ENCODE results near the gene ANKRD44.

The ANKRD44 gene

GRCh38 chr2:197239434-197239833, 71.1 kb downstream of the ANKRD44 start:
- DNase-seq (ENCODE audit: low read depth in 2 of 2, low spot score in 1 of 2) = no peak

DNA sequence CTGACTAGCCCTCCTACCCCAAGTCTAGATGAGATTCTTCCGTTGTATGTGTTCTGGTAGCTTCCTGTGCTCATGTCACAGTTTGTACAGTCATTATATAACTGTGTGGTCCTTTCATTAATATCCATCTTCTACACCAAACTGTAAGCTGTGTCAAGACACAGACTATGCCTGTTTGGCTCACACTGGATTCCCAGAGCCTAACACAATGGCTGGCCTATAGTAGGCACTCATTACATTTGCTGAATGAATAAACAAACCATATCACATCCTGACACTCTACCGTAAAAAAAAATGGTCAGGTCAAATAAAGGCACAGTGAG, 72.6 kb downstream of the ANKRD44 start:
- DNase-seq (ENCODE audit: low read depth in 2 of 2, low spot score in 1 of 2) = no peak

DNA sequence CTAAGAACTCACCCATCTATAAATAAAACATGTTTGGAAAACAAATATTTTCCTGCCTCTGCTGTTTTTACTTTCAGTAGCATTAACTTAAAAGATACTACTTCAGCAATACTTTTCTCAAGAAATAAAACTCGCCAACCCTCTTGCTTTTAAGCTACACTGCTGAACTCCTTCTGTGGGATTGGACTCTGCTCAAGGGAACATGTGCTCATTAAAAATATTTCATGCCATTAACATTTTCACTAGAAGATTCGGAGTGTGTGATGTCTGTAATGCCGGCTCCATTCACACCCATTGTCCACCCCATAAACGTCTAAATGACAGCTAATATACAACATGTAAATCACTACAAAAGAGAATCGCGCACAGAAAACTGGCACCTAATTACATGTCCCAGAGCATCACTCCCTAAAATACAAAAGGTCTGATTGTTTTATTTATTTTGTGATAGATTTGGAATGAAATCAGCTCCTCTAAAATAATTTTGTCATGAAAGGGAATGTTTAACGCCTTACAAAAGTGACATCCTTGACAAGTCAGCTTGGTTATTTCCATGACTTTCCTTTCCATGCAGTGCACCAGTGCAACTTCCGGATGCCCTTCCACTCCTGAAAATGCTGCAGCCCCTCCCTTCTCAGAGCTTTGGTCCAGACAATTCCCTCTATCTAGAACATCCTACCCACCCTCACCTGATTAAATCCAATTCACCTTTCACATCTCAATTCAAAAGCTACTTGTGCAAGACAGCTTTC, 73.1 kb downstream of the ANKRD44 start:
- DNase-seq (ENCODE audit: low read depth in 2 of 2, low spot score in 1 of 2) = no peak

DNA sequence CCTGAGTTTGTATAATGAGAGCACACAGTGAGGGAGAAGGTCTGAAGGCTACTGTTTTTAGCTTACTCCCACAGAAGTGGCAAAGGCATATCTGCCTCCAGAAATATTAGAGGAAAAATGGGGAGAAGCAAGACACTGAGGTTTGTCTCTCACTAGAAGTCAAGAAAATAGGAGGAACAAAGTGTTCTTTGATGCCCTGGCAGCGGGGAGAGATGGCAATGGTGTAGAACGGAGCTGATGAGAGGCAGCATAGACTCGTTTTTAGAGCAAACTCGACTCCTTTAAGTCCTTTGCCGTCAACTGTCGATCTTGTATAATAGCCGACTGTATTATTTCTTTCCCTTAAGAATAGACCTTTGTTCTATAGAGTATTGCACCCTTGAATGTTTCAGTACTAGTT, 73.8 kb downstream of the ANKRD44 start:
- DNase-seq (ENCODE audit: low read depth in 2 of 2, low spot score in 1 of 2) = no peak

DNA sequence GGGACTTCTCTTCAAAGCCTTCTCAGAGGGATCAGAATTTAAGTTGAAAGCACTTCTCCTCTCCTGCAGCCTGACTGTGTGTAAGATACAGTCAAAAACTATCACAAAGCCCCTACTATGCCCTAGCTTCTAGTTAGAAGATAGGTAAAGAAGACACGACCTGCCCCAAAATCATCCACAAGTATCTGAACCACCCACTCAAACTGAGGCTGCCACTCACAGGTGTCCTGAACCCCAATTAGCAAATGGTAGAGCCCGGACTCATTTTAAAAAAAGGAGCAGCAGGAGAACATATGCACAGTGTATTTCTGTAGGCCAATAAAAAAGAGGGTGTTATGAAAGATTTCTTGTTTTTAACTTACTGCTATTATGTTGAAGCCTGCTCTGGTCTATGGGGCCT, 74.4 kb downstream of the ANKRD44 start:
- no peak for DNase-seq (ENCODE audit: low read depth in 2 of 2, low spot score in 1 of 2)

GRCh38 chr2:197235711-197236110, 74.9 kb downstream of the ANKRD44 start:
- DNase-seq (ENCODE audit: low read depth in 2 of 2, low spot score in 1 of 2) = no peak

GRCh38 chr2:197234671-197235191, 75.8 kb downstream of the ANKRD44 start:
- no peak for DNase-seq (ENCODE audit: low read depth in 2 of 2, low spot score in 1 of 2)

DNA sequence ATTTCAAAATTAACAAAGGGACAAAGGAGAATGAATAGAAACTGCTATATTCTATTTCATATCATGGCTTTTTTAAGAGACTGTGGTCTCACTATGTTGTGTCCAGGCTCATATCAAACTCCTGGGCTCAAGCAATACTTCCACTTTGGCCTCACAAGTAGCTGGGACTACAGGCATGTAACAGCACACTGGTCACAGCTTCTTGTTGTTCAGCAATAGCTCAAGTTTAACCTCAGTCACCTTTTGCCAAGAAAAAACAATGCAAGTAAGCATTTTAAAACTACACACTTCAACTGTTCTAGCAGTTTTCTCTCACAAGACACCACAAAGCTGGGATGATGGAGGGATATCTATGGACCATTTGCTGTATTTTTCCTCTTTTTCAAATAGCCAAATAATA, 77.1 kb downstream of the ANKRD44 start:
- no peak for DNase-seq (ENCODE audit: low read depth in 2 of 2, low spot score in 1 of 2)

- no peak for DNase-seq (ENCODE audit: low read depth in 2 of 2, low spot score in 1 of 2)
Observed at GRCh38 chr2:197232010-197232409, 78.6 kb downstream of the ANKRD44 start.

GRCh38 chr2:197229509-197230443, 80.8 kb downstream of the ANKRD44 start:
- no peak for DNase-seq (ENCODE audit: low read depth in 2 of 2, low spot score in 1 of 2)

DNA sequence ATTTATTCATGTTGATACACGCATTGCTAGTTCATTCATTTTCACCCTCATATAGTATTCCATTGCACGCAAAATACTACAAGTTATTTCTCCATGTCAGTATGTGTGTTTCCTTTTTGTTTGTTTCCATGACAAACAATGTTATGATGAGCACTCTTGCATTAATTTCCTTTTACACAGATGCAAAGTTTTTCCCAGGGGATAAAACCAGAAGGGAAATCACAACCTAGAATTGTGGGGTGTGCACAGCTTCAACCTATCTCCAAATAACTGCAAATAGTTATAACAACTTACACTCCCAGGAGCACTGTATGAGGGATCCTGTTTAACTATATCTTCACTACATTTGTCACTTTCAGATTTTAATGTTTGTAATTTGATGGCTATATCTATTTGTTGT, 87.1 kb downstream of the ANKRD44 start:
- no peak for DNase-seq (ENCODE audit: low read depth in 2 of 2, low spot score in 1 of 2)

GRCh38 chr2:197219636-197220035, 90.9 kb downstream of the ANKRD44 start:
- DNase-seq (ENCODE audit: low read depth in 2 of 2, low spot score in 1 of 2) = no peak

DNA sequence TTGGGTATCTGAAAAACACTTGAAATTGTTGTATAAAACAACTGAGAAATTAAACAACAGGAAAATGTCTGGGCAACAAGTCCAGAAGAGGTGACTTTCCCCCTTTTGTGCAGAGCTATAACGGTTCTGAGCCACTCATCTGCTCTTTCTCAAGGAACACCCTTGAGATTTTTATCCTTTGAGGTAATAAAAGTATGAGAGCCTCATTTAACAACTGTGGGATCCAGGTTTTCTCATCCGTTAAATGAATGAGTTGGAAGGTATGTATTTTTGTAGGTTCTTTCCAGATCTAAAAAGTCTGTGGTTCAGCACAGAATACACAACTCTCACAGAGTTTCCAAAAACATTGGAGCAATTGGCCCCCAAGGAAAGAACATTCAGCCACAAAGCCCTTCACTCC, 93.0 kb downstream of the ANKRD44 start:
- DNase-seq (ENCODE audit: low read depth in 2 of 2, low spot score in 1 of 2) = no peak

- no peak for DNase-seq (ENCODE audit: low read depth in 2 of 2, low spot score in 1 of 2)
Observed at GRCh38 chr2:197216361-197216979, 94.1 kb downstream of the ANKRD44 start.

GRCh38 chr2:197215748-197216360, 94.7 kb downstream of the ANKRD44 start:
- no peak for DNase-seq (ENCODE audit: low read depth in 2 of 2, low spot score in 1 of 2)

DNA sequence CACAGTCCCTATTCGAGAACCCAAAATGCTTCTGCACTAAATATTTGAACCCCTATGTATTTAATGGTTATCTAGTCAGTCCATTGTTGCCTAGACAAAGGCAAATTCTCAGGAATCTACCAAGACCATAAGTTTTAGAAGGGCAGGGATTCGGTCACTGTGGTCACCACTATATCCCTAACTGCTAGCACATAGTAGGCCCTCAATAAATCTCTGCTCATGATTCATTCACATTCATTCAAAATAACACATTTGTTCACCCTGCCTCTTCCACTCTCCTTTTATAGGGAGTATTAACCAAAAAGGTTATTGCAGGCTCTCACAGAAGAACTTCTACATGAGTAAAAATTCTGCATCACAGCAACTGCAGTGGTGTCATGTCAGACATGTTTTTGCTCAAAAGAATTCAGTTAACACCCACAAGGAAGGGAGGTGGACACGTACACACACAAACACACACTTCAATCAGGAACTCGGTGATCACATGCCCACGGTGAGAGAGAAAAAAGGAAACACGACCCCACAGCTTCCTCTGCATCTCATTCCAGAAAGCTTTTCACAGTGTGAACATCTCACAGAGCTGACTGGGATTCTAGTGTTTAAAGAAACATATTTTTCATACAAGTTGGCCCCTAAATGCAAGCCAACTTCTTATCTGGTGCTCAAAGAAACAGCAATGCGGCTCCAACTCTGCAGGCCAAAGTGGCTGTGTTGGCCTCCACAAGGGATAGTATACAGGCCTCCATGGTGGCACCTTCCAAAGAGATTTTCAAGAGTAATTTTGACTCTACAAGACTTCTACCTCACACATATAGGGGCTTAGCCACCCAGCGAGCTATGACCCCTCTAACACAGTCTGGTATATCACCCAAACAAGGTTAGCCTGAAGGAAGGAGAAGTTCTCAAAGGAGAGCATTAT, 98.0 kb downstream of the ANKRD44 start:
- no peak for DNase-seq (ENCODE audit: low read depth in 2 of 2, low spot score in 1 of 2)

GRCh38 chr2:197211881-197212342, 98.7 kb downstream of the ANKRD44 start:
- no peak for DNase-seq (ENCODE audit: low read depth in 2 of 2, low spot score in 1 of 2)

DNA sequence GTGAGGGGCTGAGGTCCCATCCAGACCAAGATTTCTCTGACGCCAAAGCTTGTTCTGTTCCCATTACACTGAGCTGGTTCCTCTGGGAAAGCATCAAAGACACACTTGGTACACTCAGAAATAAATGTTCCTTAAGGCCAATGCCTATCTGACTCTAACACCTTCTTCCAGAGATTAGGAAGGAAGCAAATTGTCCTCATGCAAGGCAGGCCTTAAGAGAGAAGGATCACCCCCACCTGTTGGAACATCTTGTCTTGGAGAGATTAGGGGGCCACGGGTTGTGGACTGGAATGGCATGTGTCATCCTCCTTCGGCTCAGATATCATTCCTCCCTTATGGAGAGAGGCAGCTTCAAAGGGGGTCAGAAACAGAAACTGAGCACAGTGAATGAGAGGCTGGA, 100.2 kb downstream of the ANKRD44 start:
- no peak for DNase-seq (ENCODE audit: low read depth in 2 of 2, low spot score in 1 of 2)

- no peak for DNase-seq (ENCODE audit: low read depth in 2 of 2, low spot score in 1 of 2)
Observed at GRCh38 chr2:197209742-197210408, 100.7 kb downstream of the ANKRD44 start.

DNA sequence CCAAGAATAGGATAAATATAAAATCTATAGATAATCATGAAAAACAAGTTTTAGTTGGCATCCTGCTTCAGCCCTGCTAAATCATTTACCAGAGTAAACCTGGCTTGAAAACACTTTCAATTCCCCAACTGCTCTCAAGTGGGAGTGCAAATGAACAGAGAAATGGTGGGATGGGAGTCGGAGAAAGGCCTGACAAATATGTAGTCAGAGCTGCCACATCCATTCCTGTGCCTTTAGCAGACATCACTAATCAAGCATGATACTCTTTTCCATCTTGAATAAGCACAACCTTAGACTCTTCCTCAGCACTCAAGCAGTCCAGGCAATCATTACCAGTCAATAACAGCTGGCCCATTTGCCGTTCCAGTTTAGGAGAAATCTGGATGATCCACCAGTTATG, 101.3 kb downstream of the ANKRD44 start:
- no peak for DNase-seq (ENCODE audit: low read depth in 2 of 2, low spot score in 1 of 2)

Data from stimulated activated CD8-positive, alpha-beta memory T cell treated with anti-CD3 and anti-CD28 coated beads, Interleukin-4, amount 100 ng/mL, for 1 hour (primary cell).